ENCODE data around the gene ITPRID1.

ITPRID1 gene

GRCh38 chr7:31562002-31562401, 48.1 kb downstream of the ITPRID1 start:
- no peak for TF ChIP-seq CTCF (IDR thresholded peaks at IDR 0.05; ENCODE audit: low read depth, low read length, missing control alignments)
- DNase-seq (ENCODE audit: extremely low read depth, low read depth), result no peak
- no peak overlapping the region for H3K4me3 ChIP-seq (replicated peaks; ENCODE audit: low read depth, low read length)

DNA sequence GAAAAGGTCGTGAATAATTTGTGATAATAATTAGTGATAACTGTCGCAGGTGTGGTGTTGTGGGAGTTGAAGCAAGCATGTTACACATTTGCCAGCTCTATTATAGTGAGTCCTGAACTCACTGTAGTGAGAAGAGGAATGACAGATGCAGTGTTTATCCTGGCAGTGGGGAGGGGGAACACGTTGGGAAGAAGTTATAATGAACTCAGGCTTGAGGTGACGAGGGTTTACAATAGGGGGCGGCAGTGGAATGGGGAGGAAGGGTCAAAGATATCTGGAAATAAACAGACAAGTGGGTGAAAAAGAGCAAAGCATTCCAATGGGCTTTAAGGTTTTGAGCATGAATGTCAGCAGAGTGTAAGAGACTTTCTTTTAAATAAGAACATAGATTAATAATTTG, 49.6 kb downstream of the ITPRID1 start:
- TF ChIP-seq CTCF (IDR thresholded peaks at IDR 0.05; ENCODE audit: low read depth, low read length, missing control alignments), result no peak

DNA sequence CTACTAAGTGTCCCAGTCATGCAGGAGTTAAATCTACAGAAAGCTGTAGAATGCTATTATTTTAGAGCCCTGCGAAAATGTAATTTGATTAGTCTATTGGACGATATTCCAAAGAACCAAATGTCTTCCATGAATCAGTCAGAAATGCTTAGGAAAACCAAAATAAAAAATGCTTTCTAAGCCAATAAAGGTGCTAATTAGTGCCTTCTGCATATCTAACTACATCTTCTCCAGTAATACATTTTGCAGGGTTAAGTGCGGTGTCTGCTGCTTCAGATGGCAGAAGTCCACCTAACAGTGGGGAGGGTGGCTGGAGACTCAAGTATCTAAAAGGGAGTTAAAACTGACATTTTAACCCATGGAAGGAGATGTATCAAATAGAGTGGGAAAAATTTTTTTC, 50.1 kb downstream of the ITPRID1 start:
- no peak overlapping the region for H3K4me3 ChIP-seq (replicated peaks; ENCODE audit: low read depth, low read length)
- no peak for DNase-seq (ENCODE audit: extremely low read depth, low read depth)
- no peak for TF ChIP-seq CTCF (IDR thresholded peaks at IDR 0.05; ENCODE audit: low read depth, low read length, missing control alignments)

More for the DNA sequence above, 49.6 kb downstream of the ITPRID1 start:
- H3K4me3 ChIP-seq (replicated peaks; ENCODE audit: low read depth, low read length), result no peak overlapping the region
- DNase-seq (ENCODE audit: extremely low read depth, low read depth), result no peak

- no peak overlapping the region for H3K4me3 ChIP-seq (replicated peaks; ENCODE audit: low read depth, low read length)
- DNase-seq (ENCODE audit: extremely low read depth, low read depth), result no peak
- no peak for TF ChIP-seq CTCF (IDR thresholded peaks at IDR 0.05; ENCODE audit: low read depth, low read length, missing control alignments)
Measured at GRCh38 chr7:31564661-31565060, 50.8 kb downstream of the ITPRID1 start.

GRCh38 chr7:31569528-31569927, 55.6 kb downstream of the ITPRID1 start:
- H3K4me3 ChIP-seq (replicated peaks; ENCODE audit: low read depth, low read length), result no peak overlapping the region
- no peak for DNase-seq (ENCODE audit: extremely low read depth, low read depth)
- no peak for TF ChIP-seq CTCF (IDR thresholded peaks at IDR 0.05; ENCODE audit: low read depth, low read length, missing control alignments)

DNA sequence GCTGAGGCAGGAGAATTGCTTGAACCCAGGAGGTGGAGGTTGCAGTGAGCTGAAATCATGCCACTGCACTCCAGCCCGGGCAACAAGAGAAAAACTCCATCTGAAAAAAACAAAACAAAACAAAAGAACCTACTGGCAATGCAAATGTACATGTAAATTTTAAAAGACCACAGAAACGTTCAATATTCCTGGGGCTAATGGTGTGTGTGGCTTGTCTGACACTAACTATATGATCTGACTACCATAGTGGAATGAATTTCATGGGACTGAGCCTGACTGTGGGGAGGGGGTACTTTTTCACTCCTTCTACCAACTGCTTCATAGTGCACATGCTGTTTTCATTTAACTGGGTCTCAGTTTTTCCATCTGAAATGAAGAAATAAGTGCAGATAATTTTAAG, 69.6 kb downstream of the ITPRID1 start:
- no peak for DNase-seq (ENCODE audit: extremely low read depth, low read depth)
- no peak for TF ChIP-seq CTCF (IDR thresholded peaks at IDR 0.05; ENCODE audit: low read depth, low read length, missing control alignments)
- H3K4me3 ChIP-seq (replicated peaks; ENCODE audit: low read depth, low read length), result no peak overlapping the region

DNA sequence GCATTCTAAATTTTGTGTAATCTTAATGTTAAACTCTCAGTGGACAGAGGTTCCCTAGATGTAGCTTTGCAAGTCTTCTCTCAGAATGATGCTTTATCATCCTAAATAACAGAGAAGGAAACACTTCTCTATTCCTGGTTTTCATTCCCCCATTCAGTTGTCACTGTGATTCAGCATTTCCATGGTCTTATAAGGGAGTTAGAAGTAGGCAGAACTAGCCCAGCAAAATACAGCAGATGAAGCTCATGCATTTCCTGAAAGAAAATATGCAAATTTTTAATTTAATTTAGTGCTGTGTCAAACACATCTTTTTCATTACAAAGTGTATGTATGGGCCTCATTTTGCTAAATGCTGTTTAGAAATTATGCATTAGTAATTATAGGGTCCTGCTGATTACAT, 70.1 kb downstream of the ITPRID1 start:
- no peak for DNase-seq (ENCODE audit: extremely low read depth, low read depth)
- no peak overlapping the region for H3K4me3 ChIP-seq (replicated peaks; ENCODE audit: low read depth, low read length)
- no peak for TF ChIP-seq CTCF (IDR thresholded peaks at IDR 0.05; ENCODE audit: low read depth, low read length, missing control alignments)

Data from HFF-Myc (cell line).